ENCODE data around the gene KCTD17.

DNA sequence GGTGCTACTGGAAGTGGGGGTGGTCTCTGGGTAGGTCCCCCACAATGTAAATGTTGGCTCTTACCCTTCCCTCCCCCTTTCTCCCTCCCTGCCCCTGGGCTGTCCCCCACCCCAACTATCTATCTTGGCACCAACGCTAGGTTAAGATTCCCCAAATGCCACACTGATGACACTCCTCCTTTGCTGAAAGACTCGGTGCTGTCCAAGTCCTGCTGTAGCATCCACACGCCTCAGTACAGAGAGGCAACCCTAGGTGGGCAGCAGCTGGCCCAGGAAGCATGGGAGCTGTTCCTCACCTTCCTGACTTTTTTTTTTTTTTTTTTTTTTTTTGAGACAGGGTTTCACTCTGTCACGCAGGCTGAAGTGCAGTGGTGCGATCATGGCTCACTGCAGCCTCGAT is 3.4 kb upstream of the KCTD17 start:
- TF ChIP-seq, protein P1, sequence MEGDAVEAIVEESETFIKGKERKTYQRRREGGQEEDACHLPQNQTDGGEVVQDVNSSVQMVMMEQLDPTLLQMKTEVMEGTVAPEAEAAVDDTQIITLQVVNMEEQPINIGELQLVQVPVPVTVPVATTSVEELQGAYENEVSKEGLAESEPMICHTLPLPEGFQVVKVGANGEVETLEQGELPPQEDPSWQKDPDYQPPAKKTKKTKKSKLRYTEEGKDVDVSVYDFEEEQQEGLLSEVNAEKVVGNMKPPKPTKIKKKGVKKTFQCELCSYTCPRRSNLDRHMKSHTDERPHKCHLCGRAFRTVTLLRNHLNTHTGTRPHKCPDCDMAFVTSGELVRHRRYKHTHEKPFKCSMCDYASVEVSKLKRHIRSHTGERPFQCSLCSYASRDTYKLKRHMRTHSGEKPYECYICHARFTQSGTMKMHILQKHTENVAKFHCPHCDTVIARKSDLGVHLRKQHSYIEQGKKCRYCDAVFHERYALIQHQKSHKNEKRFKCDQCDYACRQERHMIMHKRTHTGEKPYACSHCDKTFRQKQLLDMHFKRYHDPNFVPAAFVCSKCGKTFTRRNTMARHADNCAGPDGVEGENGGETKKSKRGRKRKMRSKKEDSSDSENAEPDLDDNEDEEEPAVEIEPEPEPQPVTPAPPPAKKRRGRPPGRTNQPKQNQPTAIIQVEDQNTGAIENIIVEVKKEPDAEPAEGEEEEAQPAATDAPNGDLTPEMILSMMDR (conservative IDR thresholded peaks at IDR 0.05), result no peak
- TF ChIP-seq EZH2 (IDR thresholded peaks at IDR 0.05; ENCODE audit: low read depth), result no peak

All from PC-9 (cell line).